MM.1S (cell line): ENCODE data around the gene LZTFL1.

ENCODE experiments used
- DNase-seq: peaks from one replicate; pipeline ENCODE4 v3.0.0-alpha.2; 2015
- H2AFZ ChIP-seq: fragments of 300-600 bp; sonication (generic); 2 replicates; pipeline ENCODE4 v1.6.0; 2016; ENCODE audit warnings: antibody characterized with exemption, low read length
- H3F3A ChIP-seq: fragments of 300-600 bp; sonication (generic); 2 replicates; pipeline ENCODE4 v1.6.1; 2016; ENCODE audit warnings: mild to moderate bottlenecking, antibody characterized with exemption, low read length, moderate library complexity, mixed read lengths; ENCODE audit not compliant: insufficient read depth
- H3K27ac ChIP-seq: fragments of 300-600 bp; sonication (generic); 2 replicates; pipeline ENCODE4 v1.5.1; 2016; ENCODE audit warnings: mild to moderate bottlenecking, low read length
- H3K27me3 ChIP-seq: fragments of 300-600 bp; sonication (generic); replicated peaks from 2 replicates; pipeline ENCODE4 v1.6.0; 2016; ENCODE audit warnings: low read length; ENCODE audit not compliant: insufficient read depth
- H3K36me3 ChIP-seq: fragments of 300-600 bp; sonication (generic); replicated peaks from 2 replicates; pipeline ENCODE4 v1.6.1; 2016; ENCODE audit warnings: mild to moderate bottlenecking, low read length, mixed read lengths; ENCODE audit not compliant: insufficient read depth
- H3K4me1 ChIP-seq: fragments of 300-600 bp; sonication (generic); 2 replicates; pipeline ENCODE4 v1.6.1; 2016; ENCODE audit warnings: low read length, mixed read lengths
- H3K4me2 ChIP-seq: fragments of 300-600 bp; sonication (generic); 2 replicates; pipeline ENCODE4 v1.6.0; 2016; ENCODE audit warnings: low read depth, low read length
- H3K4me3 ChIP-seq: fragments of 300-600 bp; sonication (generic); 2 replicates; pipeline ENCODE4 v1.5.1; 2016; ENCODE audit warnings: low read length, mixed read lengths
- H3K79me2 ChIP-seq: fragments of 300-600 bp; sonication (generic); 2 replicates; pipeline ENCODE4 v1.6.1; 2016; ENCODE audit warnings: mixed run types, low read length, mixed read lengths
- H3K9ac ChIP-seq: fragments of 300-600 bp; sonication (generic); 2 replicates; pipeline ENCODE4 v1.6.1; 2016; ENCODE audit warnings: low read length, mixed read lengths
- H3K9me2 ChIP-seq: fragments of 300-600 bp; sonication (generic); replicated peaks from 2 replicates; pipeline ENCODE4 v1.6.1; 2016; ENCODE audit warnings: mild to moderate bottlenecking, low read length, mixed read lengths; ENCODE audit not compliant: insufficient read depth
- H3K9me3 ChIP-seq: fragments of 300-600 bp; sonication (generic); replicated peaks from 2 replicates; pipeline ENCODE4 v1.6.1; 2016; ENCODE audit warnings: mild to moderate bottlenecking, low read length, mixed read lengths; ENCODE audit not compliant: insufficient read depth
- H4K20me1 ChIP-seq: fragments of 300-600 bp; sonication (generic); 2 replicates; pipeline ENCODE4 v1.6.1; 2016; ENCODE audit warnings: mild to moderate bottlenecking, low read length, moderate library complexity, mixed read lengths; ENCODE audit not compliant: insufficient read depth
- EZH2 ChIP-seq: fragments of 300-600 bp; sonication (generic); optimal IDR thresholded peaks from 2 replicates; pipeline ENCODE3; 2017; ENCODE audit warnings: low read depth, mild to moderate bottlenecking, antibody characterized with exemption, low read length, mixed read lengths
- EZH2phosphoT487 ChIP-seq: fragments of 300-600 bp; sonication (generic); IDR thresholded peaks from 2 replicates; pipeline ENCODE4 v1.6.1; 2018; ENCODE audit warnings: antibody characterized with exemption, low read length
- TF ChIP-seq, protein P1 (sequence below): fragments of 300-600 bp; sonication (generic); IDR thresholded peaks from 2 replicates; pipeline ENCODE4 v1.5.1; 2016; ENCODE audit warnings: antibody characterized with exemption, low read length, mixed read lengths

Gene LZTFL1

DNA sequence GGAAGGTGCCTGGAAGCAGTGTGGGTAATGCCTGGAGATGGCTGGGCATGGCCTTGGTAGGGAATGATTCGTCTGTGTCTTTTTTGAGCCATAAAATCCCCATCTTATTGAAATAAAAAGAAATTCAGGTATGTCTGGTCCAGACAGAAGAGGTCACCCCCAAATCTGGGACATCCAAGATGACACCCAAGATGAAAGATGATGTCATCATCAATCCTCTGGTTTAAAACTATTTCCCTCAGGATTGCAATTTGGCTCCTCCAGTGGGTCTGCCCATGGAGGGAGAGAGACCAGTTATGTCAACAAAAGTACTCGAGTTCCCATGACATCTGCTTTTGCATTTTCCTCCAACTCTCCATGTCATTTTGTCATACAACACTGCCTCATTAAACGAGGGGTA is 27.7 kb upstream of the LZTFL1 start:
- Histone ChIP-seq H3K36me3 (no peaks in the 10 kb centered on the region), H3K9me3 (no peaks in the 10 kb centered on the region), H4K20me1 (no peaks in the 10 kb centered on the region), H2AFZ (no peak overlapping the region), H3K4me1 (peaks cover 41% of the 10 kb centered on the region), H3K27ac (peak overlapping the region; percentile 51; the same call in 1 of the 2 replicates), H3F3A (peaks cover 22% of the 10 kb centered on the region), H3K27me3 (no peaks in the 10 kb centered on the region), H3K4me2 (peak overlapping the region; percentile 32; the same call in 1 of the 2 replicates), H3K4me3 (no peak overlapping the region), H3K79me2 (no peaks in the 10 kb centered on the region), H3K9ac (no peak overlapping the region), H3K9me2 (no peaks in the 10 kb centered on the region)
- no peak for DNase-seq
- TF ChIP-seq EZH2phosphoT487 (no peak), EZH2 (no peak)
- TF ChIP-seq, protein P1, sequence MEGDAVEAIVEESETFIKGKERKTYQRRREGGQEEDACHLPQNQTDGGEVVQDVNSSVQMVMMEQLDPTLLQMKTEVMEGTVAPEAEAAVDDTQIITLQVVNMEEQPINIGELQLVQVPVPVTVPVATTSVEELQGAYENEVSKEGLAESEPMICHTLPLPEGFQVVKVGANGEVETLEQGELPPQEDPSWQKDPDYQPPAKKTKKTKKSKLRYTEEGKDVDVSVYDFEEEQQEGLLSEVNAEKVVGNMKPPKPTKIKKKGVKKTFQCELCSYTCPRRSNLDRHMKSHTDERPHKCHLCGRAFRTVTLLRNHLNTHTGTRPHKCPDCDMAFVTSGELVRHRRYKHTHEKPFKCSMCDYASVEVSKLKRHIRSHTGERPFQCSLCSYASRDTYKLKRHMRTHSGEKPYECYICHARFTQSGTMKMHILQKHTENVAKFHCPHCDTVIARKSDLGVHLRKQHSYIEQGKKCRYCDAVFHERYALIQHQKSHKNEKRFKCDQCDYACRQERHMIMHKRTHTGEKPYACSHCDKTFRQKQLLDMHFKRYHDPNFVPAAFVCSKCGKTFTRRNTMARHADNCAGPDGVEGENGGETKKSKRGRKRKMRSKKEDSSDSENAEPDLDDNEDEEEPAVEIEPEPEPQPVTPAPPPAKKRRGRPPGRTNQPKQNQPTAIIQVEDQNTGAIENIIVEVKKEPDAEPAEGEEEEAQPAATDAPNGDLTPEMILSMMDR: no peak

DNA sequence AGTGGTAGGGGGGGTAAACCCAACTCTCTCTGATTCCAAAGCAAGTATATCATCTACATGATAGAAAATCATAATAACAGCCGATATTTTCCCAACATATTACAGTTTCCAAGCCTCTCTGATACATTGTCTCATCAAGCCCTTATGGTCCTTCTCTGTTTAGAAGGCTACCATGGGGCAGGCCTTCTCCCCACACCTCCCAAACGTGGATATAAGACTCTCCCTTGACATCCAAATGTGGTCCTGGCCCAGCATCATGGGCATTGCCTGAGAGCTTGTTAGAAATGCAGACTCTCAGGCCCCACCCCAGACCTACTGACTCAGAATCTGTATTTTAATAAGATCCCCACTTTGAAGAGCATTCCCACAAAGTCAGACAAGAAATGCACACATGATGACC is 26.7 kb upstream of the LZTFL1 start:
- Histone ChIP-seq H3K4me3 (no peak overlapping the region), H3K36me3 (no peaks in the 10 kb centered on the region), H3K4me1 (peaks cover 37% of the 10 kb centered on the region), H3K9ac (no peak overlapping the region), H3K9me2 (no peaks in the 10 kb centered on the region), H2AFZ (no peak overlapping the region), H3K9me3 (no peaks in the 10 kb centered on the region), H3K4me2 (peak overlapping the region; percentile 6; the same call in 1 of the 2 replicates), H4K20me1 (no peaks in the 10 kb centered on the region), H3K79me2 (no peaks in the 10 kb centered on the region), H3K27ac (no peak overlapping the region), H3K27me3 (no peaks in the 10 kb centered on the region), H3F3A (peaks cover 22% of the 10 kb centered on the region)
- DNase-seq: no peak
- TF ChIP-seq EZH2 (no peak), EZH2phosphoT487 (no peak)
- TF ChIP-seq, protein P1: no peak

DNA sequence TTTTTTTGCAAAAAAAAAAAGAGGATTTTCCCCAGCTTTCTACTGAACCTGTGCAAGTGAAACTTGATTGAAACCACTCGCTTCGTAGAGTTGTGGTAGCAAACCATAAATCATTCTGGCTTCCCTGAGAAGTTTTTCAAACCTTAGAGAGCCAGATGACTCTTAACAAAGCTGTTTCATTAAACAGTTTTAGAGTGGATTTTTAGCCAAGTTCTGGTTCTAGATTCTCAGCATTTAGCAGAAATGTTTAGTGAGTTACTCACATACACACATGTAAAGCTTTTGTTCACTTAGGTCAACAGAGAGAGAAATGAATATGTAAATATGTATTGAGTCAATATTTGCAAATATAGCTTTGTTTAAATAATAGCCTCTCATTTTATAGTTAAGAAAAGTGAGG is 26.3 kb upstream of the LZTFL1 start:
- Histone ChIP-seq H3K4me1 (peaks cover 37% of the 10 kb centered on the region), H4K20me1 (no peaks in the 10 kb centered on the region), H3K4me2 (peak overlapping the region; percentile 6; the same call in 1 of the 2 replicates), H3K36me3 (no peaks in the 10 kb centered on the region), H3K4me3 (no peak overlapping the region), H3K9me3 (no peaks in the 10 kb centered on the region), H3K27me3 (no peaks in the 10 kb centered on the region), H3K9me2 (no peaks in the 10 kb centered on the region), H3K9ac (no peak overlapping the region), H3K79me2 (no peaks in the 10 kb centered on the region), H3F3A (peaks cover 22% of the 10 kb centered on the region), H3K27ac (no peak overlapping the region), H2AFZ (no peak overlapping the region)
- peak; percentile 38 for DNase-seq
- no peak for TF ChIP-seq EZH2phosphoT487
- no peak for TF ChIP-seq EZH2
- TF ChIP-seq, protein P1: no peak
